Activated CD4-positive, alpha-beta T cell treated with anti-CD3 and anti-CD28 coated beads, Interleukin-2, amount 50 U/mL, for 24 hours (primary cell): ENCODE data around the gene ARID1B.

ENCODE experiments used
- DNase-seq, 2 donors: peaks; one replicate each; pipeline ENCODE4 v3.0.0-alpha.2; 2020; ENCODE audit warnings: low read depth in 1 of 2, low spot score in 1 of 2

Gene ARID1B

GRCh38 chr6:156902782-156903181 is 125.6 kb downstream of the ARID1B start:
- no peak for DNase-seq

- DNase-seq = no peak
Measured at GRCh38 chr6:156904176-156904967, 127.2 kb downstream of the ARID1B start.

GRCh38 chr6:156905801-156906200 is 128.6 kb downstream of the ARID1B start:
- DNase-seq = no peak

- DNase-seq = no peak
Measured at GRCh38 chr6:156906451-156906850, 129.3 kb downstream of the ARID1B start.

GRCh38 chr6:156909212-156910010 is 132.2 kb downstream of the ARID1B start:
- DNase-seq = no peak

- no peak for DNase-seq
Measured at GRCh38 chr6:156910011-156910334, 132.8 kb downstream of the ARID1B start.

GRCh38 chr6:156910938-156911337 is 133.8 kb downstream of the ARID1B start:
- no peak for DNase-seq

- no peak for DNase-seq
Measured at GRCh38 chr6:156911581-156911980, 134.4 kb downstream of the ARID1B start.

GRCh38 chr6:156912431-156912830 is 135.3 kb downstream of the ARID1B start:
- DNase-seq = no peak

GRCh38 chr6:156914181-156914580 is 137.0 kb downstream of the ARID1B start:
- no peak for DNase-seq

GRCh38 chr6:156916130-156916801 is 139.1 kb downstream of the ARID1B start:
- DNase-seq = no peak

- DNase-seq = no peak
Measured at GRCh38 chr6:156917213-156917612, 140.0 kb downstream of the ARID1B start.

- no peak for DNase-seq
Measured at GRCh38 chr6:156918647-156919046, 141.5 kb downstream of the ARID1B start.

- no peak for DNase-seq
Measured at GRCh38 chr6:156919370-156919769, 142.2 kb downstream of the ARID1B start.

- no peak for DNase-seq
Measured at GRCh38 chr6:156919814-156920369, 142.7 kb downstream of the ARID1B start.

- no peak for DNase-seq
Measured at GRCh38 chr6:156924246-156924645, 147.1 kb downstream of the ARID1B start.

- DNase-seq = no peak
Measured at GRCh38 chr6:156925026-156925425, 147.8 kb downstream of the ARID1B start.

GRCh38 chr6:156925718-156926607 is 148.8 kb downstream of the ARID1B start:
- no peak for DNase-seq

GRCh38 chr6:156928126-156928525 is 150.9 kb downstream of the ARID1B start:
- no peak for DNase-seq

- DNase-seq = no peak
Measured at GRCh38 chr6:156928972-156929371, 151.8 kb downstream of the ARID1B start.

- DNase-seq = no peak
Measured at GRCh38 chr6:156931283-156931682, 154.1 kb downstream of the ARID1B start.
